GM21786 (cell line): Measurements from ENCODE around the gene DHFR.
"Not testable (repeated sequence)": the region's sequence is repeated elsewhere in the genome, so short reads cannot be mapped to it uniquely, and the experiment has no call there.

ENCODE experiments used
- ATAC-seq: cut with Tn5 transposase; IDR thresholded peaks from one replicate; pipeline ENCODE4 v1.9.1; 2021; ENCODE audit not compliant: unreplicated experiment

DHFR gene

DNA sequence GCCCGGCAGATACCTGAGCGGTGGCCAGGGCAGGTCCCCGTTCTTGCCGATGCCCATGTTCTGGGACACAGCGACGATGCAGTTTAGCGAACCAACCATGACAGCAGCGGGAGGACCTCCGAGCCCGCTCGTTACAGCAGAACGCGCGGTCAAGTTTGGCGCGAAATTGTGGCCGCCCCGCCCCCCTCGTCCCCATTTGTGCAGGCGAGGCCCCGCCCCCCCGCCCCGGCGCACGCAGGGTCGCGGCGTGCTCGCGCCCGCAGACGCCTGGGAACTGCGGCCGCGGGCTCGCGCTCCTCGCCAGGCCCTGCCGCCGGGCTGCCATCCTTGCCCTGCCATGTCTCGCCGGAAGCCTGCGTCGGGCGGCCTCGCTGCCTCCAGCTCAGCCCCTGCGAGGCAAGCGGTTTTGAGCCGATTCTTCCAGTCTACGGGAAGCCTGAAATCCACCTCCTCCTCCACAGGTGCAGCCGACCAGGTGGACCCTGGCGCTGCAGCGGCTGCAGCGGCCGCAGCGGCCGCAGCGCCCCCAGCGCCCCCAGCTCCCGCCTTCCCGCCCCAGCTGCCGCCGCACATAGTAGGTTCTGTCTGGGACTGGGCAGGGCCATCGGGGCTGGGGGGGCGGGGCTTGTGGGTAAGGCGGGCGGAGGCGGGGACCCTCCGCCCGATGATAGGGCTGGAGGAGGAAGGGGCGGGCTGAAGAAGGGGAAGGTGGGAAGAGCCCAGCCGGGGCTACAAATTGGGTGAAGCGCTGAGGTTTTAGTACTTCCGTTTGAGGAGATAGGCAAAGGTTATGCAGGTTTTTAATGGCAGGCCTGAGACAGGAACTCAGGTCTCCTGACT lies at the start of gene DHFR, which contains the start of gene MSH3:
Gene DHFR (minus strand): TSS at position 593 of the 840 bp plus-strand sequence. CDS start 494 bp downstream, at position 99.
Gene MSH3 (plus strand): TSS at position 262 of the 840 bp plus-strand sequence. CDS start 76 bp downstream, at position 338.
- ATAC-seq = peak; percentile 39

DNA sequence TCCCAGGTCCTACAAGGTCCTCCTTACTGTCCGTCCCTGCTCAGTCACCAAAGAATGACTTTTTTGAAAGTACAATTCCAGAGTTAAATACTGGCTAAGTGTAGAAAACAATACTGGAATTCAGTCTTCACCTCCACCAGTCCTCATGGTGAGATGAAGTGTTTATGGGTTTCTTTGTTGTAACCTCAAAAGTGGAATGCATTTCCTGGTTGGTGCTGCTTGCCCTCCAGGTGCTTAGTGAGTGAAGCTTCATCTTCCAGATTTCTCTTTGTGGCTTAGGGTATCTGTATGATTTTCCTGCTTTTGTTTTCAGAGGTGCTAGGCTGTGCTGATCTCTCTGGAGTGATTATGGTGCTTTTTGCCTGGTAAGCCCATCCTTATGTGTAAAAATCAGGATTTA lies 49.4 kb upstream of the DHFR start:
- ATAC-seq = no peak

DNA sequence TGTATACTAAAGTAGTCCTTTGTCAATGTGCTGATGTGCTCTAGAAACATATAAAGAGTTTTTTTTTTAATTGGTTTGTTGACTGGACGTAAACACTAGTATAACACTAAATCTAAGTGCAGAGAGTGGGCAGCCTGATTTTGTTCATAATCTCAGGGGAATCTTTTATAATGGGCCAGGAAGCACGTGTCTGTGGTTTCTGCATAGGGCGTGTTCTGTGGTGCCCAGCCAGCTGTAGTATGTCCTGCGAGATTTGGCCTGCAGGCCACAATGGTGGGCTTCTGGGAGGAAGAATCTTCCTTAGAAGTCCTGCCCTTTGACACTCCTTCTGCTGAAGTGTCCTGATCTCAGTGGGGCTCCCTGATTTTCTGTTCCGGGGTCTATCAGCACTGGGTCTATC lies 49.0 kb upstream of the DHFR start:
- no peak for ATAC-seq

DNA sequence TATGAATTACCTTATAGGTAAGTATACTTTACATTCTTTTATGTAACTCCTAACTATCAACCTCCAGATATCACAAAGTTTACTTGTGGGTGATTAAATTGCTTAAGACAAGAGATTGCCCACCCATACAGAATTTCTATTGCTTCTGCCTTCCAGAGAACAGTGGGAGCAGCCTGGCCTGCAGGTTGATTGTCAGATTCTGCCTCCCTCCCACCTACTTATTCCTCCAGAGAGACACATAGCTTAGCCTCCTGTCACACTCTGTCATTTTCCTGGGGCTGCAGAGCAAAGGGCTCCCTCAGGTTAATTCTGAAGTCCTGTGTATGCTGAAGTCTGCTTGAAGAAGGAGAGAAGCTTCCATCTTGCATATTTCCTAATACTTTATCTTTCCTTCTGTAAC lies 48.5 kb upstream of the DHFR start:
- no peak for ATAC-seq

DNA sequence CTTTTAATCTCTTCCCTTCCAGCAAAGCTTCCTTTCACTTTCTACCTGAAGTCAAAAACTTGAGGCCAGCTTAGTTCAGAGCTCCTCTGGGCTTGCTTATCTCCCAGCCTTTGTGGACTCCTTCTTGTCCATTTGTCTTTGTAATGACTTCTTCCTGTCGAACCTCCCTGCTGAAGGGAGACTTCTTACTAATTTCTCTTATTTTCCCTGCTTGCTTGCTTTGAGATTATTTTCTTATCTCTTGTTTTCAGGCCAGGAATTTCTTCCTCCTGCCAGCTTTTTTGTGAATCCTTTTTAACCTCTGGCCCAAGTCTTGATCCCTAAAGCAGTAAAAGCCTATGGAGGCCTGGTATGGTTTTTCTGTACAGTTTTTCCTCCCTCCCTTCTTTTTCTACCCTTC lies 46.8 kb upstream of the DHFR start:
- no peak for ATAC-seq

DNA sequence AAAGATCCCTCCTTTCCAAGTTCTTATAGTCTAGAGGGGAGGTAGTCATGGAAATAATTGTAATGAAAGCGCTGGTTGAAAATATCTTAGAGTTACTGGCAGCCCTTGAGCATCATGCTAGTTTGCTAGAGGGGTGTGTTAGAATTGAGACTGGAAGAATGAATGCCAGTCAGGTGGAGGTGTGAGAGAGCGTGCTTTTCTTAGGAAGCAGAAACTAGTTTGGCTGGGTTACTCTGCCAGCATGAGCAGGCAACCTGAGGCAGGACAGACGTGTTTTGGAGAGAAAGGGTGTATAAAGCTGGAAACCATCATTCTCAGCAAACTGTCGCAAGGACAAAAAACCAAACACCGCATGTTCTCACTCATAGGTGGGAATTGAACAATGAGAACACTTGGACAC lies 43.6 kb upstream of the DHFR start:
- no peak for ATAC-seq

DNA sequence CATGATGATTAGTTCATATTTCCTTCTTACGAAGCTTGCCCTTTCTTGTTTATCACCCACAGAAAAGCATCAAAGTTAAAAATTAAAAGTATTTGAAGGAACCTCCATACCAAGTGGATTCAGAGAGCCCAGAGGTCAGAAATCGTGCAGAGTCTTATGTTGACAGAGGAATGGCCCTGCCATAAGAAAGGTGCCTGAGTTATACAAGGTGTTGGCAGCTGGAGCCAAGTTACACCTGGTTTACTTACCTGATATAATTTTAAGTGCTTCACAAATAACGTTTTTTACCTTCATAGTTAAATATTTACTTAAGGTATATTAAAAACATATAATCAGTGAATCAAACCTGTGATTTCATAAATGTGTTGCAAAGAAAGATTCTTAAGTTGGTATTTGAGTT lies 42.3 kb upstream of the DHFR start:
- no peak for ATAC-seq

DNA sequence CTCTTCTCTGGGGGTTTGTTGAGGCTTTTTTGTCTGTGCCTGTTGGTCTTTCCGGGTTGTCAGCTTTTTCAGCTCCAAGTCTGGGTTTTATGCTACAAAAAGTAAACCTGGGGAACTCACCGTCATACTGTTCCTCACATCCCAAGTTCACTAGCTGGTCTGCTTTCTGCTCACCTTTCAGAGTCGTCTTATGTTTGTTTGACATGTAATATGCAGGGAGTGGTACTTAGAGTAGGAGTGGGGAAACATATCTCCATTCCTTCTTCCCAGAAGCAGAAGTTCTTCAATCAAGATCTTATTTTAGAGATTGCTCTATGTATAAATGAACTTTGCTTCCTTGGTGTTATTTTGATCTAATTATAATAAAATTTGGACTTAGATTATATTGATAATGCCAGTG lies 41.7 kb upstream of the DHFR start:
- ATAC-seq = no peak

DNA sequence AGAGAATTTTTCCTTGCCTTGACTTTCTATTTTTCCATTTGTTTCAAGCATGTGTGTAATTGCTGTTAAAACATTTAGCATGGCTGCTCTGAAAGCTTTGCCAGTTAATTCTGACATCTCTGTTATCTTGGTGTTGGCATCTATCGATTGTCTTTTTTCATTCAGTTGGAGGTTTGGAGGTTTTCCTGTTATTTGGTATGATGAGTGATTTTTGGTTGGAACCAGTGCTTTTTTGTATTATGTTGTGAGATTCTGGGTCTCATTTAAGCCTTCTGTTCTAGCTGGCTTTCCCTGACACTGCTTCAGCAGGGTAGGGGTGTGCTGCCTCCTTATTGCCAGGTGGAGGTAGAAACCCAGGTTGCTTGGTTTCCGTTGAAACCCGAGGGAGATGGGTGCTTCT lies 40.9 kb upstream of the DHFR start:
- ATAC-seq = no peak

DNA sequence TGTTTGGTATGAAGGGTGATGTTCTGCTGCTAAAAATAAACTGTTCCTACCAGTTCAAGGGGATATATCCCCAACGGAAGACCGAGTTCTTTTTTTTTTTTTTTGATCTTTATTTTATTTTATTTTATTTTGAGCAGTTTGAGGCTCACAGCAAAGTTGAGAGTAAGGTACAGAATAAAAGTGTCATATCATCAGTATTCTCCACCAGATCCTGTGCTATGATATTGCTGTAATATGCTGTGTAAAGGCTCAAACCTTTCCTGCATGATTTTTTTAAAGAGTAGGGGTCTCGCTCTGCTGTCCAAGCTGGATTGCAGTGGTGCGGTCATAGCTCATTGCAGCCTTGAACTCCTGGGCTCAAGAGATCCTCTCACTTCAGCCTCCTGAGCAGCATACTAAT lies 34.8 kb upstream of the DHFR start:
- ATAC-seq = no peak

DNA sequence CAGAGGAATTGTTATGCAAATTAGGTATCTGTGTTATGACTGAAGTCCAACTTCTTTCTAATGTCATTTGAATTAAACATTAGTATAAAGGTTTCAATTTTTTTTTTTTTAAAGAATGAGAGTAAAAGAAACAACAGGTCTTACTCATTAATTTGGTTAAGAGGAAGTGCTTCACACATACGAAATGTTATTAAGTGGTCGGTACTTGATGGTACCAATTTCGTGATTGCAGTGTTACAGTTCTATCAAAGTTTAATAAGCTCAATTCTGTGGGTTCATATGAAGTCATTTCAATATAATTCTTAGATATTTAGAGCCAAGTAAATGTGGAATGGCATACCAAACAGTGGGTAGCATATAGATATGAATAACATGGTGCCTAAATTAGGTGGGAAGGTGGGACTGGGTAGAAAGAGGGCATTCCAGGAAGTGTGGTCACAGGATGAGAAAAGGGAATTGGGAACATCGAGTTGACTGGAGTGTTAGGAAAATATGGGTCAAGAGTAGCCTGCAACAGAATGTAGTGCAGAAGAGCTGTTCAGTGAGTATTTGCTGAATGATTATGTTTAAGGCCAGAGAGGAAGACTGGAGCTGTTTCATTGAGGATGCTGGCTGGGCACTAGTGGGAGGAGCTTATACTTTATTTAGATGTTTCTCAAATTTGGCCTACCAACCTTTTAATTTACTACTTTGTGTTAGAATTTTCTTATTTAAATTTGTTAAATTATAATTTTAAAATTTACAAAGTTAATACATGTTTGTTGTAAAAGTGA lies 34.1 kb upstream of the DHFR start:
- no peak for ATAC-seq

DNA sequence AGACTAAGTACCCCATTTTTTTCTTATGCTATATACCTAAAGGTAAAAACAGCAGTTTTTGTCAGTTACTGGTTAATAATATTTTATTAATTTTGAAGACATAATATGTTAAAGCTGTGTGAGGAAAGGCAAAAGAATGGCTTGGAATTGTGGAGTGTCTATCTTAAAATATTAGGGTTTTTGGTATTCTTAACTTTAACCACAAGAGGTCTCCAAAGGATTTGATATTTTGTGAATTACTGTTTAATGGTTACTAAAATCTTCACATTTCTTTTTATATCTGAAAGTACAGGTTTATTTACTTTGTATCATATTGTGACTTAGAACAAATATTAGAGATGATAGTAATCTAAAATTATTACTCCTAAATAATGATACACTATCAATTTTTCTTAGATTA lies 32.0 kb upstream of the DHFR start:
- ATAC-seq = no peak

DNA sequence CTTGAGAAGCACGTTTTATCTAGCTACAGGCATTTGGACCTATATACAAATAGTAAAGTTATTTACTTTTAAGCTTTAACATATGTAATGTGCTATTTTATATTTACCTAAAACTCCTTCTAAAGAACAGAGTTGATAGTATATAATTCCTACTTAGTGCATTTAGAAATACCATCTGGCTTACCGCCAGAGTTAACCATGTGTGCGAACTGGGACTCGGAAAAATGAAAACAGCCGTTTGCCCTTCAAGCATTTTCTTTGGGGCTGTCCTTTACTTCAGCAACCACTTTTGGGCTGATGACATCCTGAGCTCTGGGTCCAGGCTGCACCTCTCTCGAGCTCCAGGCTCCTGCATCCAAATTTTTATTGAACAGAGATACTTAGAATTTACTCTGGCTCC lies 21.9 kb upstream of the DHFR start:
- no peak for ATAC-seq

DNA sequence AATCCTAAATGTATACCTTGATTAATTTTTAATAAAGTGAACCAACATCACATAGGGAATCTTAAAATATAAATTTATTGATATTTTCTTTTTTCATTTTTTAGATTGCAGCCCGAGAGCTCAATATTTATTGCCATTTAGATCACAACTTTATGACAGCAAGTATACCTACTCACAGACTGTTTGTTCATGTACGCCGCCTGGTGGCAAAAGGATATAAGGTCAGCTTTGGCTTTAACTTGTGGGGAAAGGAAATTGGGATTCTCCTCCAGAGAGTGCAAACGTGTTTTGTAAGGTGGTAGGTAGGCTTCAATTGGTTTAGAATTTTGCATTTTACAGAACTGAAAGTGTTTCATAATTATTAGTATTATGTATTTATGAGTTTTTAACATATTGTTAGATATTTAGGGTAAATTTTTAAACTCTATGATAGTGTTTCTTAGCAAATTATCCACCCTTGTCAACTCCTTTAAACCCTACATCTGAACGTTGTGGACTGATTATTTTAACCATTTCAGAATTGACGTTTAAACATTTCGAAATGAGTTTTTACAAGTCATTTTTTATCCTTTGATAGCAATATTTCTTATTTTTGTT lies 17.5 kb upstream of the DHFR start:
- no peak for ATAC-seq

DNA sequence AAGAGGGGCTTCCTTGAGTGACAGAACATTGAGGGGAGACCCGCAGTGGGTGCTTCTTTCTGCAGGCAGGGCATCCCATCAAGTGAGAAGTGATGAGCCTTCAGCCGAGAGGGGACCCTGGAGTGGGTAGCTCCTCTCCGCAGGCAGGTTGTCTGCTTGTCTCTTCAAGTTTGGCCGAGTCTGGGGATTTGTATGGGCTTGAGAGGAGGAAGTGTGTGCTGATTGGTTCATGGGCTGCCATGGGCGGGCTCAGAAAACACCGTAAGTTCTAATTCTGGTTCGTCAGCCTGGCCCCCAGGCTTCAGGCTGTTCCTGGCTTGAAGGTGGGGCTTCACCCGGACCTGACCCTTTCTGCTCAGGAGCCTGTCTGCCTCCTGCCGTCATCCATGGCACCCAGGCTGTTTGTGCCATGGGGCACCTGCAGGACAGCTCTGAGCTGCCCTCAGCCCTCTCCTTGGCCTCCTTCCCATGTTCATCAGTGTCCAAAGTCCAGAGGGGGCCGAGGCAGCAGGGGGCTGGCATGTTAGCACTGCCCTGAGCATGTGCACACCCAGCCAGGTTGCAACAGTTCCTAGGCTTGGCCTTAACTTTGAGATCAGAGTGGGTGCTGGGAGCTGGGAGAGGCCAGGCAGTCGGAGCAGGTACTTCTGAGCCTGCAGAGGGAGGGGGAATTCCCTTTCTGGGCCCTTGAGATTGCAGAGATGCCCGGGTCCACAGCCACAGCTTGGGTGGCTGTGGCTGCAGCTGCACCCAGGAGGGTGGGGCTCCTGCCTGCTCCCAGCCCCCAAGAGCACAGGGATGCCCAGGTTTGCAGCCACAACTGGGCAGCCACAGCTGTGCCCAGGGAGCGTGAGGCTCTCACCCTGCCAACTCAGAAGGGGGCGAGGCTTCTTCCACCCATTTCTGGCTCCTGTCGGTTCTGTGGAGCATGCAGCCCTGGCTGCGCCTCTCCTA lies 13.5 kb upstream of the DHFR start:
- ATAC-seq = peak; percentile 80

DNA sequence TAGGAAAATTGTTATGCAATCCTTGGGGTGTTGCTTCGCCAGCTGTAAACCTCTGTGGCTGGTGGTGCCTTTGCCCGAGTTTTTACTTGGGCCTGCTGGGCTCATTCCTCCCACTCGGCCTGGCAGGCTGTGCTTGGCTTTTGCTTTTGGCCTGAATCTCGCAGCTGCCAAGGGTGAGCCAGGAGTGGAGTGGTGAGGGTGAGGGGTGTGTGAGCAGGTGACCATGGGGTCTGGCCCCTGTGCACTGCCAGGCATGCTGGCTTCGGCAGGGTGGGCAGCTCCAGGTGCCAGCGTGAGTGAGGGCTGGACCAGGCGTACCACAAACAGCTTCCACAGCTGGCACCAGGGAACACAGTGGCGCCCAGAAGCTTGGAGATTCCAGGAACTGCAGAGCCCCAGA lies 12.6 kb upstream of the DHFR start:
- no peak for ATAC-seq

DNA sequence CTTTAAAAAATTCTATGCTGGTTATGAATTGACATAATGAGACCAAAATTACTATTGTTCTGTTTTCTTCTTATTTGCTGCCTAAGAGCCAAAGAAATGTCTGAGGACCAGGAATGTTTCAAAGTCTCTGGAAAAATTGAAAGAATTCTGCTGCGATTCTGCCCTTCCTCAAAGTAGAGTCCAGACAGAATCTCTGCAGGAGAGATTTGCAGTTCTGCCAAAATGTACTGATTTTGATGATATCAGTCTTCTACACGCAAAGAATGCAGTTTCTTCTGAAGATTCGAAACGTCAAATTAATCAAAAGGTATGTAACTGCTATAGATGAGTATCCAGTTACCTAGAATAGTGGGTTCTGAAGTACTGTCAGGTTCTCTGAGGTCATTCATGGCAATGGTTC lies 10.3 kb upstream of the DHFR start:
- ATAC-seq = no peak

DNA sequence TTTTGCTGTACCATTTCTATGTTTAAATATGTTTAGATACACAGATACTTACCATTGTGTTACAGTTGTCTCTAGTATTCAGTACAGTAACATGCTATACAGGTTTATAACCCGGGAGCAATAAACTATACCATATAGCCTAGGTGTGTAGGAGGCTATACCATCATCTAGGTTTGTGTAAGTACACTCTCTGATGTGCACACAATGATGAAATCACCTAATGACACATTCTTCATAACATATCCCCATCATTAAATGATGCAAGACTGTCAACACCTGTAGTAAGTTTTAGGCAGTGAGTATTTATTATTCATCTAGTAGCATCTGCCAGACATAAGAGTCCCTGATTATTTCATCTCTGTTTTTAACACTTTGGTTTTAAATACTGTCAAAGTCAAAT lies 7.3 kb upstream of the DHFR start:
- ATAC-seq = no peak

DNA sequence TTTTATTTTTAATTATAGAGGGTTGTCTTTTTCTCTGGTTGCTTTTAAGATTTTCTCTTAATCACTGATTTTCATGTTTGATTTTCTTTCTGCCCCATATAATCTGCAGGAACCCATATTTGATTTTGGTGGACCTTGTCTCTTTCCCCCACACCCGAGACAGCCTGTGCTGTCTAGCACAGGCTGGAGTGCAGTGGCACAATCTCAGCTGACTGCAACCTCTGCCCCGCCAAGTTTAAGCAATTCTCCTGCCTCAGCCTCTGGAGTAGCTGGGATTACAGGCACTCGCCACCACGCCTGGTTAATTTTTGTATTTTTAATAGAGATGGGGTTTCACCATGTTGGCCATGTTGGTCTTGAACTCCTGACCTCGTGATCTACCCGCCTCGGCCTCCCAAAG lies 5.9 kb upstream of the DHFR start:
- ATAC-seq = not testable (repeated sequence)

DNA sequence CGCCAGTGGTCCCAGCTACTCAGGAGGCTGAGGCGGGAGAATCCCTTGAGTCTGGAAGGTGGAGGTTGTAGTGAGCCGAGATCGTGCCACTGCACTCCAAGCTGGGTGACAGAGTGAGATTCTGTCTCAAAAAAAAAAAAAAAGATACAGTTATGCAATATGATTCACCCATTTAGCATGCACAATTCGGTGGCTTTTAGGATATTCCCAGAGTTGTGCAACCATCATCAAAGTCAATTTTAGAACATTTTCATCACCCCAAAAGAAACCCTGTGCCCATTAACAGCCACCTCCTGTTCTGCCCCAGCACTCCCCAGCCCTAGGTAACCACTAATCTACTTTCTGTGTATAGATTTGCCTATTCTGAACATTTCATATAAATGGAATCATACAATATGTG lies 4.3 kb upstream of the DHFR start:
- ATAC-seq = no peak

DNA sequence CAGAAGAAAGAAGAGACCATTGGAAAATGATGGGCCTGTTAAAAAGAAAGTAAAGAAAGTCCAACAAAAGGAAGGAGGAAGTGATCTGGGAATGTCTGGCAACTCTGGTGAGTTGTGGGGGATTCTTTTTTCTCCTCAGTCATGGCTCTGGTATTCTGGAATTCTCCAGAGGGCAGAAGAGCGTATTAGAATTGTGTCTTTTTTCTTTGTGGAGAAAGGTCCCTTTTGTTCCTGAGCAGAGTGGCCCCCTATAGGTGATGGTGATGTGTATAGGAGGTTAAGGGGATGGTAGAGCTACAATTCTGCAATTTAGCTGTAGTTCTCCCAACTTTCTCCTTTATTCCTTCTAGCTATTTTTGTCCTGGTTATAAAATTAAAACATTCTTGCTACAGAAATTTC lies 1.6 kb upstream of the DHFR start:
- no peak for ATAC-seq
